ENCODE data around the gene IL37. TPM values are rescaled to one million over a fixed set of nuclear protein-coding genes. Genes with fewer than 3 reads are reported as not detected.
"Not testable (repeated sequence)": the region's sequence is repeated elsewhere in the genome, so short reads cannot be mapped to it uniquely, and the experiment has no call there.

The IL37 gene
- total and polyA plus RNA-seq, 2 of the 13 experiments (the other 11 are each of a cell fraction or from before 2014, with no cell fraction given), result not detected

DNA sequence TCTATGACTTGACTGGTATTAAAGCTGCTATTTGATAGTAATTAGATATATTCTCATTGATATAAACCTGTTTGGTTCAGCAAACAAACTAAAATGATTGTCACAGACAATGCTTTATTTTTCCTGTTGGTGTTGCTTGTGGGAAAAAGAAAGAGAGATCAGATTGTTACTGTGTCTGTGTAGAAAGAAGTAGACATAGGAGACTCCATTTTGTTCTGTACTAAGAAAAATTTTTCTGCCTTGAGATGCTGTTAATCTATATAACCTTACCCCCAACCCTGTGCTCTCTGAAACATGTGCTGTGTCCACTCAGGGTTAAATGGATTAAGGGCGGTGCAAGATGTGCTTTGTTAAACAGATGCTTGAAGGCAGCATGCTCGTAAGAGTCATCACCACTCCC, 23.2 kb downstream of the IL37 start:
- BruUV-seq (replicated peaks); POLR2A ChIA-PET; H3K9ac ChIP-seq (ENCODE audit: insufficient read depth, low read depth, low read length); ATAC-seq; H3K4me1 ChIP-seq (ENCODE audit: insufficient read depth, low read length); H3K4me2 ChIP-seq (ENCODE audit: low read depth, low read length); DNase-seq (ENCODE audit: low spot score); intact Hi-C loops (cut with micrococcal nuclease; ENCODE audit: unreplicated experiment); CTCF ChIA-PET (ENCODE audit: low intra/inter-chr PET ratio, low total read pairs); H2AFZ ChIP-seq (ENCODE audit: low read length); H3K4me3 ChIP-seq (replicated peaks in 1 of 3; ENCODE audit: insufficient read depth in 1 of 3, low read depth in 2 of 3, low read length in 3 of 3); H3K36me3 ChIP-seq (replicated peaks in 1 of 2; ENCODE audit: control insufficient read depth in 1 of 2, insufficient read depth in 2 of 2, low read length in 2 of 2); FAIRE-seq; H4K20me1 ChIP-seq (ENCODE audit: insufficient read depth, low read length); H3K9me3 ChIP-seq (ENCODE audit: low read length); in situ Hi-C loops (cut with HindIII; ENCODE audit: extremely low pct_ligation_motif_present, low pct_unique_long_range_greater_than_20kb); H3K27ac ChIP-seq (ENCODE audit: extremely low read length, insufficient read depth, low read length); H3K79me2 ChIP-seq (ENCODE audit: insufficient read depth, low read length): not testable (repeated sequence)
- WGBS (ENCODE audit: low lambda C conversion rate), result 15% methylated on average over 2 of the region's 2 CpGs
- peaks cover 2 to 15% of the 10 kb centered on the region in 2 experiments; a peak in 4 of 5 replicates for H3K27me3 ChIP-seq (ENCODE audit: control insufficient read depth in 1 of 2, insufficient read depth in 2 of 2, low read length in 2 of 2)

DNA sequence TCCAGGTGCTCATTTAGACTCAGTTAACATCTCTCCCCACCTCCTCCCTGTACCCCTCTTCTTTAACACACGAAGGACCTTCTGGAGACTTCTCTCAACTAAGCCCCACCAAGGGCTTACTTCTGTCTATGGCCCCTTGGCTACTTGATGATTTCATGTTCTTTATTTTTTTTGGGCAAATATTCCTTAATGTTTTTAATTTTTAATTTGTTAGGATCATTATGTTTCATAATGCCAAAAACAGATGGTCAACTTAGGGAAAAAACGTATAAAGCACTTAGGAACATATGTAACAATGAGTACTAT, 25.9 kb downstream of the IL37 start:
- H3K27ac ChIP-seq (ENCODE audit: extremely low read length, insufficient read depth, low read length), result no peak overlapping the region
- peaks cover 8% of the 10 kb centered on the region; the same call in 1 of the 2 replicates for H3K4me1 ChIP-seq (ENCODE audit: insufficient read depth, low read length)
- ChIA-PET CTCF (ENCODE audit: low intra/inter-chr PET ratio, low total read pairs) (no interaction called here), POLR2A (no interaction called here)
- intact Hi-C loops (cut with micrococcal nuclease; ENCODE audit: unreplicated experiment), result no loop called here
- peaks cover 2 to 15% of the 10 kb centered on the region in 2 experiments; a peak in 4 of 5 replicates for H3K27me3 ChIP-seq (ENCODE audit: control insufficient read depth in 1 of 2, insufficient read depth in 2 of 2, low read length in 2 of 2)
- H3K79me2 ChIP-seq (ENCODE audit: insufficient read depth, low read length), result no peaks in the 10 kb centered on the region
- no peak overlapping the region for H2AFZ ChIP-seq (ENCODE audit: low read length)
- no peak overlapping the region for H3K4me3 ChIP-seq (replicated peaks in 1 of 3; ENCODE audit: insufficient read depth in 1 of 3, low read depth in 2 of 3, low read length in 3 of 3)
- H3K9ac ChIP-seq (ENCODE audit: insufficient read depth, low read depth, low read length), result no peak overlapping the region
- no peaks in the 10 kb centered on the region for H3K9me3 ChIP-seq (ENCODE audit: low read length)
- H3K36me3 ChIP-seq (replicated peaks in 1 of 2; ENCODE audit: control insufficient read depth in 1 of 2, insufficient read depth in 2 of 2, low read length in 2 of 2), result no peaks in the 10 kb centered on the region
- FAIRE-seq (no peak), ATAC-seq (no peak), DNase-seq (ENCODE audit: low spot score) (no peak)
- no peaks in the 10 kb centered on the region for H4K20me1 ChIP-seq (ENCODE audit: insufficient read depth, low read length)
- in situ Hi-C loops (cut with HindIII; ENCODE audit: extremely low pct_ligation_motif_present, low pct_unique_long_range_greater_than_20kb), result no loop called here
- H3K4me2 ChIP-seq (ENCODE audit: low read depth, low read length), result no peak overlapping the region
- WGBS (ENCODE audit: low lambda C conversion rate), result 6% methylated on average over 2 of the region's 2 CpGs
- no TSS peak for BruUV-seq (replicated peaks)
- TF ChIP-seq SMAD1 (CRISPR knock-in tag; IDR thresholded peaks at IDR 0.05; ENCODE audit: borderline replicate concordance, low read depth), result no peak
- TF ChIP-seq ZNF563 (CRISPR knock-in tag; IDR thresholded peaks at IDR 0.05), result no peak
- TF ChIP-seq ATF7-NPFF (CRISPR knock-in tag; IDR thresholded peaks at IDR 0.05; ENCODE audit: low read depth), result no peak
- TF ChIP-seq STAG1 (CRISPR knock-in tag; IDR thresholded peaks at IDR 0.05), result no peak
- TF ChIP-seq SNRNP70 (IDR thresholded peaks at IDR 0.05; ENCODE audit: low read depth, low read length), result no peak
- TF ChIP-seq DPF2 (CRISPR knock-in tag; IDR thresholded peaks at IDR 0.05; ENCODE audit: borderline replicate concordance, low read depth), result no peak
- TF ChIP-seq ZNF337 (CRISPR knock-in tag; IDR thresholded peaks at IDR 0.05; ENCODE audit: borderline replicate concordance, low read depth), result no peak
- TF ChIP-seq ZKSCAN5 (CRISPR knock-in tag; IDR thresholded peaks at IDR 0.05), result no peak
- TF ChIP-seq, protein P1, sequence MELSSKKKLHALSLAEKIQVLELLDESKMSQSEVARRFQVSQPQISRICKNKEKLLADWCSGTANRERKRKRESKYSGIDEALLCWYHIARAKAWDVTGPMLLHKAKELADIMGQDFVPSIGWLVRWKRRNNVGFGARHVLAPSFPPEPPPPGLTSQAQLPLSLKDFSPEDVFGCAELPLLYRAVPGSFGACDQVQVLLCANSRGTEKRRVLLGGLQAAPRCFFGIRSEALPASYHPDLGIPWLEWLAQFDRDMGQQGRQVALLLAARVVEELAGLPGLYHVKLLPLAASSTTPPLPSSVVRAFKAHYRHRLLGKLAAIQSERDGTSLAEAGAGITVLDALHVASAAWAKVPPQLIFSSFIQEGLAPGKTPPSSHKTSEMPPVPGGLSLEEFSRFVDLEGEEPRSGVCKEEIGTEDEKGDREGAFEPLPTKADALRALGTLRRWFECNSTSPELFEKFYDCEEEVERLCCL (CRISPR knock-in tag; IDR thresholded peaks at IDR 0.05; ENCODE audit: borderline replicate concordance), result no peak
- TF ChIP-seq PAWR (CRISPR knock-in tag; IDR thresholded peaks at IDR 0.05; ENCODE audit: borderline replicate concordance), result no peak
- no peak for TF ChIP-seq ZBTB20 (CRISPR knock-in tag; IDR thresholded peaks at IDR 0.05; ENCODE audit: borderline replicate concordance, low read depth)
- TF ChIP-seq ZMYM2 (CRISPR knock-in tag; IDR thresholded peaks at IDR 0.05), result no peak
- TF ChIP-seq, protein P2, sequence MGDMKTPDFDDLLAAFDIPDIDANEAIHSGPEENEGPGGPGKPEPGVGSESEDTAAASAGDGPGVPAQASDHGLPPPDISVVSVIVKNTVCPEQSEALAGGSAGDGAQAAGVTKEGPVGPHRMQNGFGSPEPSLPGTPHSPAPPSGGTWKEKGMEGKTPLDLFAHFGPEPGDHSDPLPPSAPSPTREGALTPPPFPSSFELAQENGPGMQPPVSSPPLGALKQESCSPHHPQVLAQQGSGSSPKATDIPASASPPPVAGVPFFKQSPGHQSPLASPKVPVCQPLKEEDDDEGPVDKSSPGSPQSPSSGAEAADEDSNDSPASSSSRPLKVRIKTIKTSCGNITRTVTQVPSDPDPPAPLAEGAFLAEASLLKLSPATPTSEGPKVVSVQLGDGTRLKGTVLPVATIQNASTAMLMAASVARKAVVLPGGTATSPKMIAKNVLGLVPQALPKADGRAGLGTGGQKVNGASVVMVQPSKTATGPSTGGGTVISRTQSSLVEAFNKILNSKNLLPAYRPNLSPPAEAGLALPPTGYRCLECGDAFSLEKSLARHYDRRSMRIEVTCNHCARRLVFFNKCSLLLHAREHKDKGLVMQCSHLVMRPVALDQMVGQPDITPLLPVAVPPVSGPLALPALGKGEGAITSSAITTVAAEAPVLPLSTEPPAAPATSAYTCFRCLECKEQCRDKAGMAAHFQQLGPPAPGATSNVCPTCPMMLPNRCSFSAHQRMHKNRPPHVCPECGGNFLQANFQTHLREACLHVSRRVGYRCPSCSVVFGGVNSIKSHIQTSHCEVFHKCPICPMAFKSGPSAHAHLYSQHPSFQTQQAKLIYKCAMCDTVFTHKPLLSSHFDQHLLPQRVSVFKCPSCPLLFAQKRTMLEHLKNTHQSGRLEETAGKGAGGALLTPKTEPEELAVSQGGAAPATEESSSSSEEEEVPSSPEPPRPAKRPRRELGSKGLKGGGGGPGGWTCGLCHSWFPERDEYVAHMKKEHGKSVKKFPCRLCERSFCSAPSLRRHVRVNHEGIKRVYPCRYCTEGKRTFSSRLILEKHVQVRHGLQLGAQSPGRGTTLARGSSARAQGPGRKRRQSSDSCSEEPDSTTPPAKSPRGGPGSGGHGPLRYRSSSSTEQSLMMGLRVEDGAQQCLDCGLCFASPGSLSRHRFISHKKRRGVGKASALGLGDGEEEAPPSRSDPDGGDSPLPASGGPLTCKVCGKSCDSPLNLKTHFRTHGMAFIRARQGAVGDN (CRISPR knock-in tag; IDR thresholded peaks at IDR 0.05), result no peak
- TF ChIP-seq ERF (CRISPR knock-in tag; IDR thresholded peaks at IDR 0.05), result no peak
- TF ChIP-seq ZNF619 (CRISPR knock-in tag; IDR thresholded peaks at IDR 0.05), result no peak

Measured in HepG2 (cell line).